Measurements from ENCODE around the gene ATP5F1B. TPM values are rescaled to one million over a fixed set of nuclear protein-coding genes. Genes with fewer than 3 reads are reported as not detected.

ATP5F1B gene
- total and polyA plus RNA-seq, 9 of the 15 experiments (the other 6 are each of a cell fraction or from before 2014, with no cell fraction given), result 908 to 3,125 (median 1,482) TPM

GRCh38 chr12:56631790-56632700, 13.7 kb downstream of the ATP5F1B start (continued):
- no peak for TF ChIP-seq ZNF511 (CRISPR knock-in tag; IDR thresholded peaks at IDR 0.05)
- TF ChIP-seq PHF20 (IDR thresholded peaks at IDR 0.05; ENCODE audit: partially characterized antibody), result no peak
- no peak for TF ChIP-seq ZNF57 (CRISPR knock-in tag; IDR thresholded peaks at IDR 0.05)
- TF ChIP-seq EP400 (IDR thresholded peaks at IDR 0.05), result 0 out of 2 replicates have a peak, but pooled peaks have one; percentile 11
- TF ChIP-seq HMBOX1 (IDR thresholded peaks at IDR 0.05), result no peak
- no peak for TF ChIP-seq MEF2D (tag; conservative IDR thresholded peaks at IDR 0.05; ENCODE audit: low read depth)
- no peak for TF ChIP-seq RERE (CRISPR knock-in tag; IDR thresholded peaks at IDR 0.05; ENCODE audit: borderline replicate concordance)
- TF ChIP-seq ZNF778 (CRISPR knock-in tag; IDR thresholded peaks at IDR 0.05), result no peak
- no peak for TF ChIP-seq KLF1 (tag; IDR thresholded peaks at IDR 0.05)
- no peak for TF ChIP-seq ZNF79 (CRISPR knock-in tag; IDR thresholded peaks at IDR 0.05; ENCODE audit: low read depth)
- no peak for TF ChIP-seq ZNF165 (CRISPR knock-in tag; IDR thresholded peaks at IDR 0.05; ENCODE audit: borderline replicate concordance)
- TF ChIP-seq FOXJ3 (CRISPR knock-in tag; IDR thresholded peaks at IDR 0.05), result no peak
- TF ChIP-seq POU5F1 (IDR thresholded peaks at IDR 0.05; ENCODE audit: borderline replicate concordance, low read depth, low read length, partially characterized antibody), result no peak
- no peak for TF ChIP-seq JUNB (CRISPR knock-in tag; conservative IDR thresholded peaks at IDR 0.05)
- TF ChIP-seq ZHX1 (conservative IDR thresholded peaks at IDR 0.05; ENCODE audit: low read length), result no peak
- no peak for TF ChIP-seq TFAM (CRISPR knock-in tag; conservative IDR thresholded peaks at IDR 0.05)
- no peak for TF ChIP-seq DACH1 (IDR thresholded peaks at IDR 0.05; ENCODE audit: partially characterized antibody)
- TF ChIP-seq SMAD1 (IDR thresholded peaks at IDR 0.05; ENCODE audit: low read depth, low read length, partially characterized antibody), result no peak
